GM12891 (cell line): ENCODE measurements around the gene GADD45G.

Experiments used
- PAX5 ChIP-seq: IDR thresholded peaks from 2 replicates; pipeline ENCODE4 v1.6.1; 2011; ENCODE audit warnings: low read length, moderate library complexity, mild to moderate bottlenecking; ENCODE audit not compliant: insufficient read depth, severe bottlenecking
- POLR2A ChIP-seq: IDR thresholded peaks from 2 replicates; pipeline ENCODE4 v1.6.1; 2011; ENCODE audit warnings: low read depth, low read length, control low read depth
- POLR2AphosphoS5 ChIP-seq: IDR thresholded peaks from 2 replicates; pipeline ENCODE4 v1.6.1; 2011; ENCODE audit warnings: low read depth, low read length, control low read depth
- SPI1 ChIP-seq: IDR thresholded peaks from 2 replicates; pipeline ENCODE4 v1.6.1; 2011; ENCODE audit warnings: low read depth, low read length, control low read depth
- TAF1 ChIP-seq: IDR thresholded peaks from 2 replicates; pipeline ENCODE4 v1.6.1; 2011; ENCODE audit warnings: low read depth, low read length, control low read depth

- TF ChIP-seq POLR2A (no peak), TAF1 (no peak), POLR2AphosphoS5 (no peak), PAX5 (no peak), SPI1 (no peak)
Observed at GRCh38 chr9:89619019-89619418, 14.2 kb downstream of the GADD45G start.
